HG02852 (cell line): ENCODE measurements around the gene PLCB3.
A peak's percentile ranks its signal among the peaks of the same experiment; 100 is the strongest.
"Not testable (repeated sequence)": the region's sequence is repeated elsewhere in the genome, so short reads cannot be mapped to it uniquely, and the experiment has no call there.

Experiments
- ATAC-seq: cut with Tn5 transposase; IDR thresholded peaks from one replicate; pipeline ENCODE4 v1.9.1; 2021; ENCODE audit warnings: mild to moderate bottlenecking, moderate library complexity; ENCODE audit not compliant: unreplicated experiment

PLCB3 gene

GRCh38 chr11:64303109-64304031 is 52.0 kb downstream of the PLCB3 start:
- ATAC-seq: no peak

DNA sequence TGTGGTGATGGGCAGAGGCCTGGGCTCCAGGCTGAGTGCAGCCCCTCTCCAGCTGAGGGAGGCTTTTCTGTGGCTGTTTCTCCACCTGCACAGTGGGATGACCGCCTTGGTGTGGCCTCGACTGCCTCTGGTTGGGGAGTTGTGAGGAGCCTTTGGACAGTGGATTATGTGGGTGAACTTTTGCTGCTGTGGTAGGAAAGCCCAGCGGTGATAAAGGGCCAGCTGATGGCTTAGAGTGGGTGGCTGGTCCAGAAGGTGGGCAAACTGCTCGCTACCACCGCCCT is 52.6 kb downstream of the PLCB3 start:
- ATAC-seq: no peak

GRCh38 chr11:64304316-64305072 is 53.2 kb downstream of the PLCB3 start:
- ATAC-seq: peak; percentile 35

GRCh38 chr11:64305075-64305690 is 53.9 kb downstream of the PLCB3 start, which contains the start of gene ESRRA:
Gene ESRRA, plus strand, starts transcription at chr11:64305524. Its CDS starts 1,656 bp downstream, at chr11:64307180.
- peak; percentile 54 for ATAC-seq

DNA sequence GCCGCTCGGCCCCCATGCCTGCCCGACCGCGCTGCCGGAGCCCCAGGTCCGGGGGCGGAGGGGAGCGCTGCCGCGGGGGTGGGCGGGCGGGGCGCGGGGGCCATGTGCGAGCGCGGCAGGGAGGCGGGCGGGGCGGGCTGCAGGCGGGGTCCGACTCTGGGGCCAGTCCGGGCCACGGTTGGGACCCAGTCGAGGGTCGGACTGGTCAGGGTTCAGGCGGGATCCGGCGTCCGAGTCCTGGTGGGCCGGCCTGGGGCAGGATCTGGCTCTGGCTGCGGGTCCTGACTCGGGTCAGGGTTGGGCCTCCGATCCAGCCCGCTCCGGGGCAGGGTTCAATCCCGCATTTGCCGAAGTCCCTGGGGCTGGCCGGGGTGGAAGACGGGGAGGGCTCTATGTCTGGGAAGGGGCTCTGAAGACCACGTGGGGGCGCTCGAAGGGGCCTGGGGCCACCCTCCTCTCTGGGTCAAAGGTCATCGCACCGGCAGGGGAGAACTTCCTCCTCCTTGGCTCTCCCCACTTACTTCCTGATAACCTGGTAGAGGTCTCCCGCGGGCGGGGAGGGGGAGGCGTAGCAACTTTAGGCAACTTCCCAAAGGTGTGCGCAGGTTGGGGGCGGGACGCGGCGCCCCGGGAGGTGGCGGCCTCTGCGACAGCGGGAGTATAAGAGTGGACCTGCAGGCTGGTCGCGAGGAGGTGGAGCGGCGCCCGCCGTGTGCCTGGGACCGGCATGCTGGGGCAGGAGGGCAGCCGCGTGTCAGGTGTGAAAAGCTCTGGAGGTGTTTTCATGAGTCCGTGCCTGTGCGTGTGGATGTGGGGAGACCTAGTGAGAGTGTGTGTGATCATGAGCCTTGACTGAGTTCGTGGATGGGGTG is 54.6 kb downstream of the PLCB3 start:
- ATAC-seq: peak; percentile 26

DNA sequence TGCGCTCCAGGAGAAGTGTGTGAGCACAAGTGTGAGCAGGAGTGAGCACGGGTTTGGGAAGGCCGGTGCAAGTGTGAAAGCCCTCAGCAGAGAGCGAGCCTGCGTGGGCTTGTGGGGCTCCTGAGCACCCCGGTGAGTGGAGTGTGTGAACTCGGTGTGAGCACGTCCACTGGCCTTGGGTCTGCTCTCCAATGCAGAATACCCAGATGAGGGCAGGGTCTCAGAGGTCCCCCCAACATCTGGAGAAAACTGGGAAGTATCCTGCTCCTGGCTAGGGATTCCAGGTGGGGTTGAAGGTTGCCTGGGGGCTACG is 55.2 kb downstream of the PLCB3 start:
- no peak for ATAC-seq

- no peak for ATAC-seq
Measured at GRCh38 chr11:64306876-64307622, 55.7 kb downstream of the PLCB3 start.

GRCh38 chr11:64307795-64308194 is 56.5 kb downstream of the PLCB3 start:
- not testable (repeated sequence) for ATAC-seq

DNA sequence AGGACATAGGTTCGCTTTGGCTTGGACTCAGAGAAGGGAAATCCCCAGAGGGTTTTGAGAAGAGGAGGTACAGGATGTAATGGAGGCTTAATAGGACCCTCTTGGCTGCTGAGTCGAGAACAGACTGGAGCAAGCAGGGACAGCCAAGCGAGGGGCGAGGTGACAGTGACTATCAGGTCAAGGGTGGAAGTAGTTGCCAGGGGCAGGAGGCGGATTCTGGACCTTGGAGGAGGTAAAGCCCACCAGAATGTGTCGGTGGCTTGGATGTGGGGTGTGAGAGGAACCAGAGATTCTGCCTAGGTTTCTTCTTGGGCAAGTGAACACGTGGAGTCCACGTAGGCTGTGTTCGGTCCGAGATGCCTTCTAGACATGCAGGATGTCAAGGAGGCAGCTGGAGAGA is 61.6 kb downstream of the PLCB3 start:
- no peak for ATAC-seq

- no peak for ATAC-seq
Measured at GRCh38 chr11:64313491-64314145, 62.3 kb downstream of the PLCB3 start.

DNA sequence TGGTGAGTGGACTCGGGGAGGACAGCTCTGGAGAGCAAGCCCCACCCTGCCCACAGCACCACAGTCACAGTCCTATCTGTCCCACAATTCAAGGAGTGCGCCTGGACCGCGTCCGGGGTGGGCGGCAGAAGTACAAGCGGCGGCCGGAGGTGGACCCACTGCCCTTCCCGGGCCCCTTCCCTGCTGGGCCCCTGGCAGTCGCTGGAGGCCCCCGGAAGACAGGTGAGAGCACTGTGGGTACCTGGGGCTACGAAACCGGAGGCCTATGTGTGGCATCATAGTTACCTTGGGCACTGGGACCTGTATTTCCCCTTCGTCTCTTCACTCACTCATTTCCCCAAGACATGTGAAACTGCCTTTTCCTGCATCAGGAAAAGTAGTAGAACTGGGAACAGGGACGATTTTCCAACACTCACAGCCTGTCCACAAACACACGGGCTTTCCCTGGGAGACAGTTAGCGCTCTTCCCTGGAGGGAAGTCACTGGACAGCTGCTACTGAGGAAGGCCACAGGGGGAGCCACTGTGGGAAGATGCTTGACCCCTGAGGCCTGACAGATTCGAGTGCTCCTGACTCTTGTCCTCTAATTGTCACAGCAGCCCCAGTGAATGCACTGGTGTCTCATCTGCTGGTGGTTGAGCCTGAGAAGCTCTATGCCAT is 62.9 kb downstream of the PLCB3 start:
- no peak for ATAC-seq

GRCh38 chr11:64314805-64315561 is 63.7 kb downstream of the PLCB3 start:
- no peak for ATAC-seq

GRCh38 chr11:64315667-64316526 is 64.6 kb downstream of the PLCB3 start:
- not testable (repeated sequence) for ATAC-seq

GRCh38 chr11:64316672-64317324 is 65.5 kb downstream of the PLCB3 start:
- no peak for ATAC-seq

DNA sequence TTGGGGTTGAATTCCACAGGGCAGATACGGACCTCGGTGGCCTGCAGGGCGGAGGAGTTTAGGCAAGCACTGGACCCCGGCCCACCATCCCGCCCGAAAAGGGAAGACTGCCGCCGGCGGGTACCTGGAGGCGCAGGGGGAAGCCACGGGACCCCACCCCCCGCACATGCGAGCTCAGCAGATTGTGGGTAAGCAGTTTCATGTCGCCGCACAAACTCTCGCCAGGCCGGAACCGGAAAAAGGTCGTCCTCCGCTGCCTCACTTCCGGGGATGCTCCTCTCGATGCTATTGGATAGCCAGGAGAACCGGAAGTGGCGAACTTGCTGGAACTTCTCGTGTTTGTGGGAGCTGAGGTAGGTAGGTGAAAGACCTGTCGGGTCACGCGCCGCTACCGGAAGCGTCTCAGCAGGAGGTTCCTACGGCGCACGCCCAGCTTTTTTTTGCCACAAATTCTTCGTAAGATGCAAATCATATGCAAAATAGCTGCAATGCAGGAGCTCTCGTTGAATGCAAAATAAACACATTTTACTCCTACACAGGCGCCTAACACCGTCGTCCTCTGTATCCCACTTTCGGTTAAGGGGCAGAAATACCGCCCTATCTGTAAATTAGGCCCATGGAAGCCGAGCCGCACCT is 66.1 kb downstream of the PLCB3 start, which contains the start of gene TRMT112:
Gene TRMT112 (minus strand): TSS at position 235 of the 636 bp plus-strand sequence. CDS start 33 bp downstream, at position 202.
- peak; percentile 68 for ATAC-seq
